Caki2 (cell line): ENCODE results near the gene MITF. TPM values are rescaled to one million over a fixed set of nuclear protein-coding genes. Genes with fewer than 3 reads are reported as not detected.

Experiments used
- DNase-seq: peaks from one replicate; pipeline ENCODE4 v3.0.0-alpha.2; 2015; ENCODE audit warnings: low read depth
- in situ Hi-C: cut with HindIII; loops from 2 replicates; pipeline ENCODE4 v1.10.0; 2016; ENCODE audit warnings: low sequenced_read_pairs, low pct_unique_long_range_greater_than_20kb, mixed read lengths
- total RNA-seq: library from RNA; depleted of rRNA; stranded (reverse); fragments of >200 nt; shearing (Covaris generic); gene quantifications from 2 replicates; pipeline ENCODE4 v1.2.3, GENCODE V29; 2014; ENCODE audit warnings: low replicate concordance

The MITF gene
- total RNA-seq, 1 experiment from 2014 or later: 32.1 TPM

GRCh38 chr3:70000028-70000410 is 260.8 kb downstream of the MITF start:
- DNase-seq: no peak
- in situ Hi-C loops: no loop called here

GRCh38 chr3:70000563-70001081 is 261.4 kb downstream of the MITF start:
- no peak for DNase-seq
- in situ Hi-C loops: no loop called here

GRCh38 chr3:70003119-70003518 is 263.9 kb downstream of the MITF start:
- in situ Hi-C loops: no loop called here
- DNase-seq: no peak

- no peak for DNase-seq
- in situ Hi-C loops: no loop called here
Measured at GRCh38 chr3:70006089-70006488, 266.8 kb downstream of the MITF start.

- DNase-seq: no peak
- in situ Hi-C loops: no loop called here
Measured at GRCh38 chr3:70010346-70010745, 271.1 kb downstream of the MITF start.

GRCh38 chr3:70011582-70011981 is 272.3 kb downstream of the MITF start:
- DNase-seq: no peak
- in situ Hi-C loops: no loop called here
